CD4-positive, alpha-beta T cell (primary cell): ENCODE data around the gene DNAAF2. TPM values are rescaled to one million over a fixed set of nuclear protein-coding genes. Genes with fewer than 3 reads are reported as not detected.

Source experiments
- ATAC-seq: fragments of 200-7000 bp; cut with Tn5 transposase; one replicate; pipeline ENCODE4 v1.10.0; 2022; ENCODE audit warnings: mild to moderate bottlenecking; ENCODE audit not compliant: poor library complexity
- CTCF ChIA-PET: fragments of 350-600 bp; sonication (Branson Sonifier 250); formaldehyde crosslinking; loops from one replicate; lab custom pipeline; 2021; ENCODE audit warnings: antibody characterized with exemption, inconsistent platforms; lab: Charles Lee
- POLR2A ChIA-PET: fragments of 350-600 bp; sonication (Branson Sonifier 250); formaldehyde crosslinking; loops from one replicate; lab custom pipeline; 2021; ENCODE audit warnings: antibody characterized with exemption, inconsistent platforms; lab: Charles Lee
- DNase-seq, 14 experiments: peaks; one replicate each; pipeline ENCODE4 v3.0.0-alpha.2; 2013 to 2020; ENCODE audit warnings: mixed read lengths in 2 of 14
- H3K27ac ChIP-seq, 2 donors: one replicate each; pipeline versions ENCODE4 v1.5.1 to v1.7.0; 2013; ENCODE audit warnings: low read length in 2 of 2, low read depth in 1 of 2, mild to moderate bottlenecking in 1 of 2
- H3K27me3 ChIP-seq, 2 experiments: 1 replicate in 1 of 2; 2 replicates in 1 of 2; pipeline versions ENCODE4 v1.6.1 to v1.7.0; 2013; ENCODE audit warnings: low read length in 2 of 2, control low read depth in 1 of 2, mild to moderate bottlenecking in 1 of 2, moderate library complexity in 1 of 2; ENCODE audit not compliant: insufficient read depth in 2 of 2, control insufficient read depth in 1 of 2
- H3K36me3 ChIP-seq: one replicate; pipeline ENCODE4 v1.6.1; 2013; ENCODE audit warnings: low read length, control low read depth; ENCODE audit not compliant: insufficient read depth
- H3K4me1 ChIP-seq: one replicate; pipeline ENCODE4 v1.6.1; 2013; ENCODE audit warnings: low read length, control low read depth; ENCODE audit not compliant: insufficient read depth
- H3K4me3 ChIP-seq: one replicate; pipeline ENCODE4 v1.5.1; 2013; ENCODE audit warnings: mild to moderate bottlenecking, low read length, moderate library complexity
- H3K9me3 ChIP-seq, 2 experiments: 1 replicate in 1 of 2; 2 replicates in 1 of 2; pipeline versions ENCODE4 v1.6.1 to v1.7.0; 2013; ENCODE audit warnings: low read length in 2 of 2, mild to moderate bottlenecking in 2 of 2, control low read depth in 1 of 2, moderate library complexity in 1 of 2; ENCODE audit not compliant: control insufficient read depth in 1 of 2, insufficient read depth in 1 of 2
- H3K27ac Mint-ChIP-seq: one replicate; pipeline ENCODE4 v1.8.0; 2020; ENCODE audit warnings: mixed read lengths
- H3K27me3 Mint-ChIP-seq: one replicate; pipeline ENCODE4 v1.8.0; 2021; ENCODE audit warnings: mixed read lengths
- H3K36me3 Mint-ChIP-seq: one replicate; pipeline ENCODE4 v1.8.0; 2021; ENCODE audit warnings: low read depth, mixed read lengths
- H3K4me1 Mint-ChIP-seq: one replicate; pipeline ENCODE4 v1.8.0; 2021; ENCODE audit warnings: low read depth, mixed read lengths
- H3K4me3 Mint-ChIP-seq: one replicate; pipeline ENCODE4 v1.8.0; 2020; ENCODE audit warnings: mild to moderate bottlenecking, mixed read lengths
- H3K9me3 Mint-ChIP-seq: one replicate; pipeline ENCODE4 v1.8.0; 2020; ENCODE audit warnings: mixed read lengths
- CTCF ChIP-seq: fragments of 200-600 bp; IDR thresholded peaks from one replicate; pipeline ENCODE4 v1.8.0; 2022; ENCODE audit warnings: antibody characterized with exemption, mild to moderate bottlenecking
- intact Hi-C, 2 experiments: fragments of 100-400 bp; cut with DNase I in 1 of 2; cut with micrococcal nuclease in 1 of 2; formaldehyde crosslinking; loops; one replicate each; pipeline versions ENCODE4 v1.15.1 to v1.9.0; 2023 to 2025; cut with DNase I, micrococcal nuclease
- polyA plus RNA-seq, 2 donors: library from polyadenylated mRNA; unstranded; fragments of 120-200 nt; gene quantifications; one replicate each; pipeline ENCODE4 v1.2.1, GENCODE V29; 2013
- total RNA-seq, 174 experiments: library from RNA in 2 of 174; stranded (reverse) in 2 of 174; gene quantifications; one replicate each; pipeline ENCODE4 v1.2.3 and lab custom pipeline; 2021 to 2026

DNAAF2 gene
- 1 to 10 TPM; 7.5 to 8.0 TPM for total RNA-seq
- 7.7 TPM for polyA plus RNA-seq (2013, experiment 1 of 2)
- polyA plus RNA-seq (2013, experiment 2 of 2): 15.2 TPM
- 12.9 to 110 (median 22.0) reads per million in 172 experiments for total RNA-seq (lab: John Stamatoyannopoulos, UW)

GRCh38 chr14:49634547-49635334 is at the start of gene DNAAF2:
TSS of gene DNAAF2 (minus strand) at chr14:49635244. CDS start at chr14:49635149, 95 bp downstream.
- ChIA-PET CTCF (interaction anchor here (0.8 to 5.2 kb wide), 26 partner anchors 12 to 428 kb away, joined by 3 to 168 read pairs (median 4); partner anchors contain the start of genes KLHDC1, KLHDC2, LRR1 and MGAT2), POLR2A (interaction anchor here (0.9 to 8.6 kb wide), 27 partner anchors 12 to 678 kb away, joined by 3 to 350 read pairs (median 4); partner anchors contain the start of genes DMAC2L, KLHDC1, KLHDC2 and L2HGDH)
- Mint-ChIP-seq H3K4me3 (peak within 1 kb of the TSS; percentile 100), H3K27ac (peak within 1 kb of the TSS; percentile 100), H3K27me3 (no peaks in the 10 kb centered on the region), H3K4me1 (peaks cover 49% of the 10 kb centered on the region), H3K9me3 (no peaks in the 10 kb centered on the region), H3K36me3 (peaks cover 48% of the 10 kb centered on the region)
- ATAC-seq (peak; percentile 39), DNase-seq (peak; percentile 42 to 88 (median 58))
- no peak for TF ChIP-seq CTCF
- peaks cover 54% of the 10 kb centered on the region for H3K4me1 ChIP-seq
- H3K9me3 ChIP-seq: no peaks in the 10 kb centered on the region
- H3K27me3 ChIP-seq: no peaks in the 10 kb centered on the region
- intact Hi-C loops: loop anchor here (1.0 to 5.0 kb wide), 10 partner anchors 14 to 898 kb away; partner anchors contain the start of genes MGAT2 (in 2 of the 2), RPL36AL (in 2 of the 2), KLHDC1 (in 1 of the 2) and MAP4K5 (in 1 of the 2)
- peak within 1 kb of the TSS; percentile 83 for H3K4me3 ChIP-seq
- H3K27ac ChIP-seq: peak within 1 kb of the TSS; percentile 97 to 99
- peaks cover 14% of the 10 kb centered on the region for H3K36me3 ChIP-seq

GRCh38 chr14:49679271-49679670 is 44.2 kb upstream of the DNAAF2 start:
- Mint-ChIP-seq H3K27me3 (no peaks in the 10 kb centered on the region), H3K9me3 (no peaks in the 10 kb centered on the region), H3K27ac (no peak overlapping the region), H3K4me3 (no peak overlapping the region), H3K36me3 (no peaks in the 10 kb centered on the region), H3K4me1 (no peaks in the 10 kb centered on the region)
- H3K9me3 ChIP-seq: no peaks in the 10 kb centered on the region
- ATAC-seq (no peak), DNase-seq (no peak)
- H3K27me3 ChIP-seq: no peaks in the 10 kb centered on the region
- H3K4me1 ChIP-seq: no peaks in the 10 kb centered on the region
- TF ChIP-seq CTCF: no peak
- intact Hi-C loops: no loop called here
- no peaks in the 10 kb centered on the region for H3K36me3 ChIP-seq
- ChIA-PET CTCF (no interaction called here), POLR2A (no interaction called here)
- H3K4me3 ChIP-seq: no peak overlapping the region
- H3K27ac ChIP-seq: no peak overlapping the region

GRCh38 chr14:49677643-49678042 is 42.6 kb upstream of the DNAAF2 start:
- ATAC-seq: no peak

More at GRCh38 chr14:49677643-49678042, 42.6 kb upstream of the DNAAF2 start:
- POLR2A ChIA-PET: interaction anchor here (0.6 kb wide), 1 partner anchor 10 kb away, joined by 4 read pairs; the partner anchor contains the start of gene POLE2
- intact Hi-C loops: no loop called here
- H3K27me3 ChIP-seq: no peaks in the 10 kb centered on the region
- Mint-ChIP-seq H3K9me3 (no peaks in the 10 kb centered on the region), H3K4me3 (no peak overlapping the region), H3K27ac (no peak overlapping the region), H3K4me1 (no peaks in the 10 kb centered on the region), H3K27me3 (no peaks in the 10 kb centered on the region), H3K36me3 (no peaks in the 10 kb centered on the region)
- H3K4me3 ChIP-seq: no peak overlapping the region
- CTCF ChIA-PET: interaction anchor here (1.2 kb wide), 1 partner anchor 25 kb away, joined by 3 read pairs; no protein-coding TSS in a partner anchor
- no peaks in the 10 kb centered on the region for H3K36me3 ChIP-seq
- peak in 1 of 14 experiments; percentile 18 for DNase-seq
- no peaks in the 10 kb centered on the region for H3K4me1 ChIP-seq
- no peak for TF ChIP-seq CTCF
- H3K9me3 ChIP-seq: no peaks in the 10 kb centered on the region
- no peak overlapping the region for H3K27ac ChIP-seq
